ENCODE data around the gene NDUFA7.
"Not testable (repeated sequence)": the region's sequence is repeated elsewhere in the genome, so short reads cannot be mapped to it uniquely, and the experiment has no call there.

Gene NDUFA7

DNA sequence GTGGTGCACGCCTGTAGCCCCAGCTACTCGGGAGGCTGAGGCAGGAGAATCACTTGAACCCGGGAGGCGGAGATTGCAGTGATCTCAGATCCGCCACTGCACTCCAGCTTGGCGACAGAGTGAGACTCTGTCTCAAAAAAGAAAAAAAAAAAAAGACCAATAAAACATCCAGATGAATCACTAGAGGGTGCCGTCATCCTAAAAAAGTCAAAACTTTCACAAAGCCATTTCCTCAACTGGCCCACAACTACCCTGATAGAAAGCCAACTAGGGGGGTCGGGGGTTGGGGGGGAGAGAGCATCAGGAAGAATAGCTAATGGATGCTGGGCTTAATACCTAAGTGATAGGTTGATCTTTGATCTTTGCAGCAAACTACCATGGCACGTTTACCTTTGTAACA is 2.3 kb downstream of the NDUFA7 start:
- peak; percentile 32 for DNase-seq

DNA sequence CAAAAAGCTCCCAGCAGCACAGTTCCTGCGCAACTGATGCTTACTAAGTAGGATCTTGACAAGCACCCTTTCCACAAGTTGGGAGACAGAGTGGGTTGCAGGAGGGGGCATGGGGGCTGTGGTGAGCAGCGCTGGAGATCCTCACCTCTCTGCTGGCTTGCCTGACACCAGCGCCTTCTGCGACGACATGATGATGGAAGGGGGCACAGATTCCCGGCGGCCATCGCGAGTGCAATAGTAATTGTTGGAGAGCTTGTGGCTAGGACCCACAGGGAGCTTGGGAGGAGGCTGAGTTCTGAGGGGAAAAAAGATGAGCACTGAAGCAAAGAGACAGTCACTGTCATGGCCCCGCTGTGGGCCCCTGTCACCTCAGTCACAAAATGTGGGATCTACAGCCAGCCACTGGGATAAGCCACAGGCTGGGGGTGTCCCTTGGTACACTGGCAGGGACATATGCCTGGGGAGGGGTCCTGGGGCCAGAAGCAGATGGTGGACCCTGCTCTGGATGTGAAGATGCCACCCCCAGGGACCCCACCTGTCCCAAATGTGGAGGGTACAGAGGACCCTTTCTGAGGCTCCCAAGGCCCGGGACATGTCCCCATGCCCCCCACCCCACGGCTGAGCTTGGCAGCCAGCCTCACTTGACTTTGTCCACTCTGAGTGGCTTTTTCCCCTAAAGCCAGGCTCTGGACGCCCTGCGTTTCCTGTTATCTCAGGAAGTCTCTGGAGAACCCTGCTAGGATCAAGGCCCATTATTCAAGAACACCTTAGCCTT is 4.6 kb downstream of the NDUFA7 start:
- no peak for DNase-seq

DNA sequence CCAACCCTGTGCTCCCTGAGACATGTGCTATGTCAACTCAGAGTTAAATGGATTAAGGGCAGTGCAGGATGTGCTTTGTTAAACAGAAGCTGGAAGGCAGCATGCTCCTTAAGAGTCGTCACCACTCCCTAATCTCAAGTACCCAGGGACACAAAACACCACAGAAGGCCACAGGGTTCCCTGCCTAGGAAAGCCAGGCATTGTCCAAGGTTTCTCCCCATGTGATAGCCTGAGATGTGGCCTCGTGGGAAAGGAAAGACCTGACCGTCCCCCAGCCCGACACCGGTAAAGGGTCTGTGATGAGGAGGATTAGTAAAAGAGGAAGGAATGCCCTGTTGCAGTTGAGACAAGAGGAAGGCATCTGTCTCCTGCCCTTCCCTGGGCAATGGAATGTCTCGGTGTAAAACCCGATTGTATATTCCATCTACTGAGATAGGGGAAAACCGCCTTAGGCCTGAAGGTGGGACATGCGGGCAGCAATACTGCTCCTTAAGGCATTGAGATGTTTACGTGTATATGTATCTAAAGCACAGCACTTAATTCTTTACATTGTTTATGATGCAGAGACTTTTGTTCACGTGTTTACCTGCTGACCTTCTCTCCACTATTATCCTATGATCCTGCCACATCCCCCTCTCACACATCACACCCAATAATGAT is 6.1 kb downstream of the NDUFA7 start:
- DNase-seq, result not testable (repeated sequence)

DNA sequence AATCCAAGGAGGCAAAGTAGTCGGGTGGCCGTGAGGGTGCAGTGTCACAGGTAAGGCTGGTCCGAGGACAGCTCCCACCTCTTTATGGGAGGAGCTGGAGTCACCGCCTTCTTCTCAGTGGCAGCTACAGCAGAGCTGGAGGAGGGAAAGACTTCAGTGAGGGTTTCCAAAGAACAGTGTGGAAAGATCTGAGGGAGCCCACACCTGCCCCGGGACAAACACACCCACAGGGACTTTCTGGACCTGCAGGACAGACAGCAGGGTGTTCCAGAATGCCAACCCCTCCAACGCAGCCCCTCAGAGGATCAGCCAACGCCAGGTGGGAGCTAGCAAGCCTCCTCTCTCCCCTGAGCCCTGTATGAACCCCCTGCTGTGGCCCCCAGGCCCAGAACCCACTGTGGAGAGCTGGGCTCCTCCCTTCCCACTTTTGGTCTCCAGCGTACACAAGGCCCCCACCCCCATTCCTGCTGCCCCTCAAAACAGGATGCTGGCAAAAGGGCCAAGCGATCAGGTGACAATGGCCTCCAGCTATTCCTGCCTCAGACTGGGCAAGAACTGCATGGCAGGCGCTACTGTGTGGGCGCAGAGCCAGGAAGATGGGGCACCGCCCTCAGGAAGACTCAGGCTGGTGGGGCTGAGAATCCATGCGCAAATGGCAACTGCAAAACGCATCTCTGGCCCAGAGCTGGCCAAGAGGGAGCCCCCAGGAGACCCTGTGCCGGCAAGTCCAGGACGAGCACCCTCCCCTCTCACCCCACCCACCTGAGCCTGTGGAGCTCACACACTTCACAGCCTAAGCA is 9.5 kb downstream of the NDUFA7 start:
- no peak for DNase-seq

DNA sequence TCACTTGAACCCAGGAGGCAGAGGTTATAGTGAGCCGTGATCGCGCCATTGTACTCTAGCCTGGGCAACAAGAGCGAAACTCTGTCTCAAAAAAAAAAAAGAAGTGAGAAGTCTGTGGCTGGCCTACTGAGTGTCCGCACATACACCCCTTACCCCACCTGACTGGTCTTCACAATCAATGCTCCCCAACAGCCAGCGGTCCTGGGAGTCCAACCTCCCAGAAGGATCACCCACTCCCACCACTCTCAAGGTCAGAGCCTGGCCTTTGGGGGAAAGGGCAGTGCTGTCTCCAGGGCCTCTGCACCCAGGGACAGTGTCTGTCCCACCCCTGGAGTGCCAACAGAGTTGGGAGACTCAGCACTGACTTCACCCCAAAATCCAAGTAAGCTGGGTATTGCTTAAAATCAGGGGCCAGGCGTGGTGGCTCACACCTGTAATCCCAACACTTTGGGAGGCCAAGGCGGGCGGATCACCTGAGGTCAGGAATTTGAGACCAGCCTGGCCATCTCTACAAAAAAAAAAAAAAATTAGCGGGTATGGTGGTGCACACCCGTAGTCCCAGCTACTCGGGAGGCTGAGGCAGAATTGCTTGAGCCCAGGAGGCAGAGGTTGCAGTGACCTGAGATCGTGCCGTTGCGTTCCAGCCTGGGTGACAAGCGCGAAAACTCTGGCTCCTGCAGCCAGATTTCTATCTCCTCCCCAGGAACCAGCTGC is 10.7 kb downstream of the NDUFA7 start:
- DNase-seq, result no peak

DNA sequence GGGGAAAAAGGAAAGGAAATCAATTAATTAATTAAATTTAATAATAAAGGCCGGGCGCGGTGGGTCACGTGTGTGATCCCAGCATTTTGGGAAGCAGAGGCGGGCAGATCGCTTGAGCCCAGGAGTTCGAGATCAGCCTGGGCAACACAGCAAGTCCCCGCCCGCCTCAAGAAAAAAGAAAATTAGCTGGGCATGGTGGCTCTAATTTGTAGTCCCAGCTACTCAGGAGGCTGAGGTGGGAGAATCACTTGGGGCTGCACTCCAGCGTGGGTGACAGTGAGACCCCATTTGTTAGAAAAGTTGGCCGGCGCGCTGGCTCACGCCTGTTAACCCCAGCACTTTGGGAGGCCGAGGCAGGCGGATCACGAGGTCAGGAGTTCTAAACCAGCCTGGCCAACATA is 12.3 kb downstream of the NDUFA7 start:
- DNase-seq, result no peak

DNA sequence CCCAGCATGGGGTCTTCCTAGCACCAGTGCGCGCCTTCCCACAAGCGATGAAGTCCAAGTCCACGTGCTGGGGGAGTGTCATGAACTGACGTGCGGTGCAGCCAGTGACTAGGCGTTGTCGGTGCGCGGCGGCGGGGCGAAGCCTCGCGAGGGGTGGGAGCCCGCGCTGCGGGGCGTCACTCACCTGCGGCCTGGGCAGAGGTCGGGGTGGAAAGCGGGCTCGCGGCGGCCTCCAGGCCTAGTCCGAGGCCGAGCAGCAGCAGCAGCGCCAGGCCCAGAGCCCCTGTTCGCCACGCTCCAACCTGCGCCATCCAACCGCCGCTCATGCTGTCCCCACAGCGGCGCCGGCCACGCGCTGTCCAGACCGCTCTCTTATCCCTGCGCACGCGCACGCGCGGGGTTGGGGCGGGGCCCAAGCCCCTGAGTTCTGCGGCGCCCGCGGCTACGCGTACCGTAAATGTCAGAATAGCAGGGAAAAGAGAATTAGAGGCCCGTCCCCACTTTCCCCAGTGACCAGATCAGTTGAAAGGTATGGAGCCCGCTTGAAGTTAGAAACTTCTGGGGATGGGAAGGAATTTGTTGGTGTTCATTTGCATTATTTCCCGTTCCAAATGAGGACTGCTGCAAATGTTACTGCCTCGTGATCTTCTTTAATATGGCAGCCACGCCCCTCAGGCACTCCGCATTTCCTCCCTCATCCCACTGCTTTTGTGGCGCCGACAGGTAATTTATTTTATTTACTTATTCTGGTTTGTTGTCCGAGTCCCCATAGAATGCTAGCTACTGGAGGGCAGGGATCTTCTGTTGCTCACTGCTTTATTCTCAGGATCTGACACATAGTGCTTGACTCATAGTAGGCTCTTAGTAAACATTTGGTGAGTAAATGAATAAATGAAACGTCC is 13.0 kb downstream of the NDUFA7 start, which contains the start of gene CD320:
CD320 (minus strand) TSS at position 394 of the 902 bp plus-strand sequence; CDS start at position 326, 68 bp downstream.
- DNase-seq, result peak; percentile 90

DNA sequence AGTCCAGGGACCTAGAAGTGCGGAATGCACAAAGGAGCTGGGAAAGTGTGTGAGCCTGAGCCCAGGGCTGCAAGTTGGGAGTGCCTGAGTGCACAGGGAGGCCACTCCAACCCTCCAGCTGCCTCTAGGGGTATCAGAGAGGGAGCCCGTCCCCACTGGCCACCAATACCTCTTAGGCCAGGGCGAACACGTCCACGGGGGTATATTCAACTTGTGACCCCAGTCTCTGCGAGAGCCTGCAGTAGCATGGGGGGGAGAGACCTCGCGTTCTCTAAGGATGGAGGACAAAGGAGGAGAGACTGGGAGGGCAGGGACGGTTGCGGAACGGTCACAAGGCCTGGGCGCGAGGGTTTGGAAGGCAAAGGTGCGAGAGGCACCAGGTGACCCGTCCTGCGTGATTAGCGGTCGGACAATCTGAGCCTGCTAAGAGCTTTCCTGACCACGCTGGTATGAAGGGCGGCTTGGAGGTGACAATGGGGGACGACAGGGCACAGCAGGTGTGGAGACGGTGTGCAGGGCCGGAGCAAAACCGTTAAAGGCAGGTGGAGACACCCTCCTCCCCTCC is 13.7 kb downstream of the NDUFA7 start:
- no peak for DNase-seq

DNA sequence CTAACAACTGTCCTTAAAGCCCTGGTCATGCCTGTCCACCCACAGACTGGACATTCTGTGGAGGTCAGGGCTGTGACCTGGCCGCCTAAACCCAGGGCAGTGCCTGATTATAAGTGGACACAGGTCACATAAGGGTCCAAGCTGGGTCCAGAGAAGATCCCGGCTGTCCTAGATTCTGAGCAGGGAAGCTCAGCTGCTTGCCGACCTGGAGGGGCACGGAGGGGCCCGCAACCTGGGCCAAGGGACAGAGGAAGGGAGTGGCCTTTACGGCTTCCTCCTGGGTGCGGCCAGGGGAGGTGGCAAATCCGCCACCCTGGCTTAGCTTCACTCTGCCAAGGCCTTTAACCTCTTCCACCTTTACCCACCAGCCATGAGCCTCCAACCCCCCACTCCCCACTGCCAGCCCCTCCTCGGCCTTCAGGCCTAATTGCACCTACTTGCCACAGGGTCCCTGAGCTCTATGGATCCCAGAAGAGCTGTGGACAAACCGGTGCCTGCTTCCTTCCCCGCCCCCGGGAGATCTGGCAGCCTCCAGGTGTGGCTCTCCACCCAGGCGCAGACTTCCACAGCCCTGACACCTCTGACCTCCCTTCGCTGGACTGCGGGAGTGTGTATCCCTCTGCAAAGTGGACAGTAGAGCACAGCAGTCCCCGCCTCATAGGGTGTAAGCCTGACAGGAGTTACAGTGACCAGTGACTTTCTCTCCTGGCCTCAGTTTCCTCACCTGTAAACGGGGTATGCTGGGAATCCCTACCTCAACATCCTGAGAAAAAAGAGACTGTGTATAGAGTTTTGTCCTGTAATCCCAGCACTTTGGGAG is 14.7 kb downstream of the NDUFA7 start:
- no peak for DNase-seq

DNA sequence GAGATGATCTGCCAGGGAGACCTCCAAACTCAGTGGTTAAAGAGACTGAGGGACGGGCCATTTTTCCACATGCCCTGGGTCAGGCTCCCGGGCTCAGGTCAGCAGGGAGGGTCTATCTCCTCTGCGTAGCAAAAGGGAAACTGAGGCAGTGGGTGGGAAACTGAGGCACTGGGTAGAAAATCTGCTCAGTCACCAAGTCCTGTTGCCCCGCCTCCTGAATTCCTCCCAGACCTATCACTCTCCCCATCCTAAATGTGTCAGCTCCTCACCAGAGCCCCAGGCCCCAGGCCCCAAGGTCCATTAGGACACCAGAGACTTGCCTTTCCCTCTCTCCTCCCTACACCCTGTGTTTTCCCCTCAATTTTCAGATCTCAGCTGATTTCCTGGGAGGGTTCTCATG is 15.4 kb downstream of the NDUFA7 start:
- no peak for DNase-seq

DNA sequence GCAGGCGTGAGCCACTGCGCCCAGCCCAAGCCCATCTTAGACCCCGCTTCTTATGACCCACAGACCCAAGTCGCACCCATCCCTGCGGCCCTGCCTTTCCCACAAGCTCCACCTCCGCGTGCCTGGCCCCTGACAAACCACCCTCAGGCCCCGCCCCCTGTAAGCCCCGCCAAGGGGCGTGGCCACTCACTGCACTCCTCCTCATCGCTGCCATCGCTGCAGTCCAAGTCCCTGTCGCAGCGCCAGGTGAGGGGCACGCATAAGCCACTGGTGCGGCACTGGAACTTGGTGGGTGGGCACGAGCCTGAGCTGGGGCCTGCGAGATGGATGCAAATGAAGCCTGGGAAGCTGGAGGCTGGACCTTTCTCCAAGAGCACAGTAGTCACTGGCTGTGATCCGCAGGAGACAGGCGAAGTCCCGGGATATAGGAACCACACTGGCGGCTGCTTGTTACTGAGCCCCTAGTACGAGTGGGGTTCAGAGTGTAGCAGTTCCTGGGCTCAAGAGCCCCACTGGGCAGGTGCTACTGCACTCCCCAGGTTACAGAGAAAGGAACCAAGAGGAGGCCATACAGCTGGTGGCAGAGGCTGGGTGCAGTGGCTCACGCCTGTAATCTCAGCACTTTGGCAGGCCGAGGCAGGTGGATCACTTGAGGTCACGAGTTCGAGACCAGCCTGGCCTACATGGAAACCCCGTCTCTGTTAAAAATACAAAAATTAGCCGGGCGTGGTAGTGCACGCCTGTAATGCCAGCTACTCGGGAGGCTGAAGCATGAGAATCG is 16.1 kb downstream of the NDUFA7 start:
- DNase-seq, result no peak

DNA sequence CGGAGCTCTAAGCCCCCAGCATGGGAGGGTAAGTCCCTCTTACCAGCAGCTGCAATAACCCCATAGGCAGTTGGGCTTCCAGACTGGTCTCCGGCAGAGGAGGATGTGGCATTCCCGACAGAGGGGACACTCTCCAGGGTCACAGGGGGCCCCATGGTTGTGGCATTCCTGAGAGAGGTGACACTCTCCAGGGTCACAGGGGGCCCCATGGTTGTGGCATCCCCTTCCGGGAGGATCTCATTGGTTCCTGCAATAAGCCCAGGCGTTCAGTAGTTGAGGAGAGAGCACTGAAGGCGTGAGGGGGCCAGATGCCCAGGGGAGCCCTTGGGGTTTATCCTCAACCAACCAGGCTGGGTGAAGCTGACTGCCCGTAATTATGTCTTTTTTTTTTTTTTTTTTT is 18.4 kb downstream of the NDUFA7 start:
- DNase-seq, result no peak

DNA sequence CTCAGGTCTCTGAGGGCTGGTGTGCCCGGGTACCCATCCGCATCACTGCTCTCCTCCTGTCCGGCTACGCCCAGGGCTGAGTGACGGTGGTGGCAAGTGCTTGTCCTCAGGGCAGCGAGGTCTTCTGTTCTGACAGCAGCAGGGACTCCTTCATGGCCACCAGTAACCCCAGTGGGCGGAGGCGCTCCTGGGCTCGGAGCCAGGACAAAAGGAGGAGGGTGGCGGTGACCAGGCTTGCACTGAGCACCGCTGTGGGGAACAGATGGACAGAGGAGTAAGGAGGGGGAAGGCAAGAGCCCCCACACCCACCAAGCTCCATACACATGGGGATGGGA is 18.9 kb downstream of the NDUFA7 start:
- no peak for DNase-seq

DNA sequence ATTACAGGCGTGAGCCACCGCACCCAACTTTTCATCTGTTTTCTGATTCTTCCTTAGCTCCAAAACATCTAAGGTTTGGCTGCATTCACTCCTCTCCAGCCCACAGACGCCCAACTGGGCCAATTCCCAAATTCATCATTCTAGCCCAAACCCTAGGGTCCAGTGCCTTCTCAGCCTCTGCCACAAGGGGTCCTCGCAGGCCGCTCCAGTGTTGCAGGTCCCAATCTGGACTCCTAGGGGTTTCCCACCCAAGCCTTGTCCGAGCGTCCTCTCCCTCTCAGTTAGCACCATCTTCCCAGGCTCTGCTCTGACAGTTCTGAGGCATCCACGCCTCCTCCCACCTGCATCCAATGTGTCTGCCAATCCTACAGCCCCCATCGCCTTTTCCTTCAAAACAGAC is 29.8 kb downstream of the NDUFA7 start:
- DNase-seq, result not testable (repeated sequence)

DNA sequence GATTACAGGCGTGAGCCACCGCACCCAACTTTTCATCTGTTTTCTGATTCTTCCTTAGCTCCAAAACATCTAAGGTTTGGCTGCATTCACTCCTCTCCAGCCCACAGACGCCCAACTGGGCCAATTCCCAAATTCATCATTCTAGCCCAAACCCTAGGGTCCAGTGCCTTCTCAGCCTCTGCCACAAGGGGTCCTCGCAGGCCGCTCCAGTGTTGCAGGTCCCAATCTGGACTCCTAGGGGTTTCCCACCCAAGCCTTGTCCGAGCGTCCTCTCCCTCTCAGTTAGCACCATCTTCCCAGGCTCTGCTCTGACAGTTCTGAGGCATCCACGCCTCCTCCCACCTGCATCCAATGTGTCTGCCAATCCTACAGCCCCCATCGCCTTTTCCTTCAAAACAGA is 44.7 kb downstream of the NDUFA7 start:
- not testable (repeated sequence) for DNase-seq

DNA sequence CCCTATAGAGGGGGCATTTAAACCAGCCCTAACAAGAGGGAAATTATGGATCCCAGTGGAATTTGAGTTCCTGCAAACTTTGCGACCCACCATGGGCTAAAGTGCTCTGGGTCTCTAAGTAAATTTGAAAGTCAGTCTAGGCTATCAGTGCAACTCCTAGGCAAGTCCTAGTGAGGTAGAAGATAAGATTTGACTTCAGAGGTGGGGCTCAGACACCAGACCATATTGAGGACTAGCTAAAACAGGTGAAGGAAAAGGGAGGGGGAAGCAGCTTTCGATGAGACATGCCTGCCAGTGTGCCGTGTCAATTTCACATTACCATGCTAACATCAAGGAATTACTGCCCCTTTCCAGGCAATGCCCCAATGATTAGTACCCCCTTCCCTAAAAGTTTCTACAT is 51.5 kb downstream of the NDUFA7 start:
- no peak for DNase-seq

DNA sequence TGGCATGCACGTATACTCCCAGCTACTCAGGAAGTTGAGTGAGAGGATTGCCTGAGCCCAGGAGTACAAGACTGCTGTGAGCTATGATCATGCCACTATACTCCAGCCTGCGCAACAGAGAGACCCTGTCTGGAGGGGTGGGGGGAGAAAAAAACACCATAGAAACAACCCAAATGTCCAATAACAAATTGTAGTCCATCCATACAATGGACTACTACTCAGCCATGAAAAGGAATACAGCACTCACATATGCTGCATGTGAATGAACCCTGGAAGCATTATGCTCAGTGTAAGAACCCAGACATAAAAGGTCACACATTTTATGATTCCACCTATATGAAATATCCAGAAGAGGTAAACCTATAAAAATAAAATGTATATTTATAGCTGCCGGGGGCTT is 55.3 kb downstream of the NDUFA7 start:
- DNase-seq, result no peak

DNA sequence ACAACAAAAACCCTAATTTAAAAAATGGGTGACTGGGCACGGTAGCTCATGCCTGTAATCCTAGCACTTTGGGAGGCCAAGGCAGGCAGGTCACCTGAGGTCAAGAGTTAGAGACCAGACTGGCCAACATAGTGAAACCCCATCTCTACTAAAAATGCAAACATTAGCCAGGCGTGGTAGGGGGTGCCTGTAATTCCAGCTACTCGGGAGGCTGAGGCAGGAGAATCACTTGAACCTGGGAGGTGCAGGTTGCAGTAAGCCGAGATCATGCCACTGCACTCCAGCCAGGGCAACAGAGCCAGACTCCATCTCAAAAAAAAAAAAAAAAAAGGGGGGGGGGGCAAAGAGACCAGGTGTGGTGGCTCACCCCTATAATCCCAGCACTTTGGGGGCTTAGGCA is 56.9 kb downstream of the NDUFA7 start:
- not testable (repeated sequence) for DNase-seq

DNA sequence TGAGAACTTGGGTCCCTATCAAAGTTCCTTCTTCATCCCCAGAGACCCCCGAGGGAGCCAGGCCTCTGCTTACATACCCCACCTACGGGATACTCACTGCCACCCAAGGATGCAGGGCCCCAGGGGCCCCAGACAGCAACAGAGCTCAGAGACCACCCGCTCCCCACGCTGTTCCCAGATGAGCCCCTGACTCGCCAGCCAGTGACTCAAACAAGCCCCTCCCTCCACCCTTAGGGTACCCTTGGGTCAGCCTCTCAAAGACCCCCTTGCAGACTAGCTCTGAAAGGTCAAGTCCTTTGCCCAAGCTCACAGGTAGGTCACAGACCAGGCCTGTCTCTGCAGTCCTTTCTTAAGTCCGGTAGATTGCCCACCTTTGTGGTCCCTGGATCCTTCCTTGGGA is 58.7 kb downstream of the NDUFA7 start:
- DNase-seq, result no peak

DNA sequence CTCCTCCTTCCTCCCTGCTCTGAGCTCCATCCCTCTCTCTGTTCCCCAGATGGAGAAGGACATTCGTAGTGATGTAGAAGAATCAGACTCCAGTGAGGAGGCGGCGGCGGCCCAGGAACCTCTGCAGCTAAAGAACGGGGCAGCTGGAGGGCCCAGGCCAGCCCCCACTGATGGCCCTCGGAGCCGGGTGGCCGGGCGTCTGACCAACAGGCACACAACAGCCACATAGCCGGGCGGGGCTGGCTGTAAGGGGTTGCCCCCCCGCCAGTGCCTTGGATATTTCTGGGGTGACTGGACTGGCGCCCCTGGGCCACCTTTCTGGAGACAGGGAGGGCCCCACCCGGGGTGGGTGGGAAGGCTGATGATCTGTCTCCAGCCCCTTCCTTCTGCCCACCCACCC is 59.3 kb downstream of the NDUFA7 start:
- DNase-seq, result no peak

Data from fibroblast of skin of back (primary cell).